CD4-positive, CD25-positive, alpha-beta regulatory T cell (primary cell): ENCODE results near the gene NCOA1. TPM values are rescaled to one million over a fixed set of nuclear protein-coding genes. Genes with fewer than 3 reads are reported as not detected.

Experiments
- ATAC-seq, 2 donors: fragments of 150-1000 bp; cut with Tn5 transposase; one replicate each; pipeline ENCODE4 v1.10.0; 2021; ENCODE audit warnings: low read depth in 2 of 2, moderate number of reproducible peaks in 2 of 2, moderate library complexity in 1 of 2
- DNase-seq, 3 donors: peaks; one replicate each; pipeline versions ENCODE4 v3.0.0 to v3.0.0-alpha.2; 2012 to 2022; ENCODE audit warnings: mixed read lengths in 1 of 3
- H3K27ac ChIP-seq: one replicate; pipeline ENCODE4 v1.7.0; 2013; ENCODE audit warnings: mild to moderate bottlenecking, low read length; ENCODE audit not compliant: insufficient read depth, poor library complexity, severe bottlenecking
- H3K27me3 ChIP-seq: one replicate; pipeline ENCODE4 v1.7.0; 2013; ENCODE audit warnings: low read length; ENCODE audit not compliant: control insufficient read depth, insufficient read depth
- H3K36me3 ChIP-seq: one replicate; pipeline ENCODE4 v1.7.0; 2013; ENCODE audit warnings: mild to moderate bottlenecking, low read length, moderate library complexity; ENCODE audit not compliant: control insufficient read depth, insufficient read depth
- H3K4me1 ChIP-seq: 2 replicates; pipeline ENCODE4 v1.7.0; 2013; ENCODE audit warnings: mild to moderate bottlenecking, low read length; ENCODE audit not compliant: insufficient read depth, control insufficient read depth, poor library complexity, severe bottlenecking
- H3K4me3 ChIP-seq: one replicate; pipeline ENCODE4 v1.7.0; 2013; ENCODE audit warnings: low read depth, mild to moderate bottlenecking, low read length, moderate library complexity
- H3K9me3 ChIP-seq, 2 experiments: 1 replicate in 1 of 2; 2 replicates in 1 of 2; pipeline ENCODE4 v1.7.0; 2013; ENCODE audit warnings: low read length in 2 of 2, mild to moderate bottlenecking in 1 of 2, moderate library complexity in 1 of 2; ENCODE audit not compliant: control insufficient read depth in 2 of 2
- H3K27ac Mint-ChIP-seq, 3 donors: one replicate each; pipeline ENCODE4 v1.8.0; 2020 to 2022; ENCODE audit warnings: mild to moderate bottlenecking in 3 of 3, mixed read lengths in 3 of 3, moderate library complexity in 2 of 3
- H3K27me3 Mint-ChIP-seq: one replicate; pipeline ENCODE4 v1.8.0; 2022; ENCODE audit warnings: mild to moderate bottlenecking, mixed read lengths
- H3K36me3 Mint-ChIP-seq: one replicate; pipeline ENCODE4 v1.8.0; 2020; ENCODE audit warnings: mixed read lengths
- H3K4me1 Mint-ChIP-seq, 4 donors: one replicate each; pipeline ENCODE4 v1.8.0; 2020 to 2022; ENCODE audit warnings: mixed read lengths in 4 of 4, mild to moderate bottlenecking in 1 of 4
- H3K4me3 Mint-ChIP-seq, 4 donors: one replicate each; pipeline ENCODE4 v1.8.0; 2020 to 2022; ENCODE audit warnings: mild to moderate bottlenecking in 4 of 4, mixed read lengths in 4 of 4, moderate library complexity in 3 of 4
- H3K9me3 Mint-ChIP-seq, 7 donors: one replicate each; pipeline ENCODE4 v1.8.0; 2020 to 2022; ENCODE audit warnings: mixed read lengths in 7 of 7, mild to moderate bottlenecking in 3 of 7, moderate library complexity in 2 of 7
- polyA plus RNA-seq, 4 donors: library from polyadenylated mRNA; unstranded; fragments of 300-500 nt; fragmentation: Illumina TruSeq; gene quantifications; one replicate each; pipeline ENCODE4 v1.2.3, GENCODE V29; 2021
- total RNA-seq: library from RNA; stranded (reverse); gene quantifications from one replicate; pipeline ENCODE4 v1.2.3, GENCODE V29; 2022

The NCOA1 gene
- total and polyA plus RNA-seq, 5 donors from 2014 or later: 9.0 to 53.6 (median 15.2) TPM

DNA sequence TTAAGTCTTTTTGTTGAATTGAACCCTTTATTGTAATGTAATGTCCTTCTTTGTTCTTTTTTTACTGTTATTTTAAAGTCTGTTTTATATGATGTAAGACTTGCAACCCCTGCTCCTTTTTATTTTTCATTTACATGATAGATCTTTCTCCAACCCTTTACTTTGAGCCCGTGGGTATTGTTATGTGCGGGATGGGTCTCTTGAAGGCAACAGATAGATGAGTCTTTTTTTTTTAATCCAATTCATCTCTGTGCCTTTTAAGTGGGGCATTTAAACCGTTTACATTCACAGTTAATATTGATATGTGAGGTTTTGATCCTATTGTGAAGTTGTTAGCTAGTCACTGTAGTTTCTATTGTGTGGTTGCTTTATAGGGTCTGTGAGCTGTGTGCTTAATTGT, 120.6 kb downstream of the NCOA1 start:
- H3K9me3 ChIP-seq: peaks cover 0 to 1% of the 10 kb centered on the region in 2 experiments
- Mint-ChIP-seq H3K4me1 (peaks cover 20 to 31% (median 22%) of the 10 kb centered on the region in 4 donors), H3K9me3 (peaks cover 0 to 13% (median 2%) of the 10 kb centered on the region in 7 donors), H3K27ac (no peak overlapping the region), H3K4me3 (no peak overlapping the region), H3K27me3 (no peaks in the 10 kb centered on the region), H3K36me3 (peaks cover 24% of the 10 kb centered on the region)
- ATAC-seq (no peak), DNase-seq (no peak)
- no peak overlapping the region for H3K27ac ChIP-seq
- peaks cover 5% of the 10 kb centered on the region for H3K4me1 ChIP-seq
- H3K27me3 ChIP-seq: no peaks in the 10 kb centered on the region
- H3K36me3 ChIP-seq: no peaks in the 10 kb centered on the region
- H3K4me3 ChIP-seq: no peak overlapping the region

DNA sequence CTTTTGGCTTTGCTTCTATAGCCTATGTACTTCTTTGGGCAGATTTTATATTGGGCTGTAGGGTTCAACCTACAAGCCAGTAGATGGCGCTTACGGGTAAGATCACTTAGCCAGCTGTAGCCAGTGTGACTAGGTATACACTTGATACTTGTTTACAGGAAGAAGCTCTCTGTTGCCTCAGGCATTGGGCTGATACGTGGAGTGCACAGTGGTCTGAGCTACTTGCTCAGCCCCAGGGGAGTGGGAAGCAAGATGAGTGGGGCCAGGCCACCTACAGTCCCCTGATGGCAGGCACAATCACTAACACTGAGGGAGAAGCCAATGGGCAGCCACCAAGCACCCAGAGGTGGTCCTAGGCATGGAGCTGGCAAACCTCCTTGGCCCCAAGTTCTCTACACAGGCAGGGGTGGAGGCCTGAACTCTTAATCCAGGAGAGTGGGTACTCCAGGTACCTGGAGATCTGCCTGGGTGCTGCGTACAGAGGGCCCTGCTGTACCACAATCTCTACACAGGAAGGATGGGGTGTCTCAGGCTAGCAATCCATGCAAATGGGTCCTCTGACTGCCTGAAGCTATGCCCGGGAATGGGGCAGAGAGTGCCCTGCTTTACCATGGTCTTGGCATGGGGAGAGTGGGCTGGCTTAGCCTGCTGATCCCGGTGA, 122.2 kb downstream of the NCOA1 start:
- DNase-seq (peak in 2 of 3 donors; percentile 40 to 82), ATAC-seq (peak; percentile 59 to 64)
- peaks cover 20 to 30% (median 24%) of the 10 kb centered on the region in 4 donors for H3K4me1 Mint-ChIP-seq
- peaks cover 17% of the 10 kb centered on the region for H3K36me3 Mint-ChIP-seq
- Histone ChIP-seq H3K4me3 (no peak overlapping the region), H3K27ac (no peak overlapping the region), H3K27me3 (no peaks in the 10 kb centered on the region), H3K9me3 (peaks cover 0 to 1% of the 10 kb centered on the region in 2 experiments), H3K4me1 (peaks cover 5% of the 10 kb centered on the region), H3K36me3 (no peaks in the 10 kb centered on the region)
- H3K9me3 Mint-ChIP-seq: peaks cover 0 to 12% (median 2%) of the 10 kb centered on the region in 7 donors
- peak overlapping the region in 2 of 3 donors; percentile 81 to 95 for H3K27ac Mint-ChIP-seq
- no peaks in the 10 kb centered on the region for H3K27me3 Mint-ChIP-seq
- peak overlapping the region in 2 of 4 donors; percentile 51 to 54 for H3K4me3 Mint-ChIP-seq

DNA sequence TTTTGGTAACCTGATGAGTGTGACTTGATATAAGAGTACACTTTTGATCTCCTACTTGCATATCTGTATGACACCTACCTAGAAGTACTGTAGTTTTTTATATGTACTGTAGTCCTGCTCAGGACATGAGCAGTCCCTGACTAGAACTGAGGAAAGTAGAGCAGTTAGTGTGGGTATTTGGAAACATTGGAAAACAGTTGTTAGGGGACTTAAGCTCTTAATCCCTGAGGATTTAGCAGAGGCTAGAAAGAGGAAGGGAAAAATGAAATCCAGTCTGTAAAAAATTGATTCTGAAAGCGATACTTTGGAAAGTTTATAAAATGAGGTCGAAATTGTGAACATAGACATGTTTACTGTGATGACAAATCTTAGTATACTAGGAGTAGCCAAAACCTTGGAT, 125.6 kb downstream of the NCOA1 start:
- DNase-seq (no peak), ATAC-seq (no peak)
- Mint-ChIP-seq H3K27ac (no peak overlapping the region), H3K36me3 (peaks cover 8% of the 10 kb centered on the region), H3K9me3 (peaks cover 0 to 7% (median 0%) of the 10 kb centered on the region in 7 donors), H3K4me1 (peaks cover 13 to 38% (median 24%) of the 10 kb centered on the region in 4 donors), H3K4me3 (no peak overlapping the region), H3K27me3 (no peaks in the 10 kb centered on the region)
- Histone ChIP-seq H3K4me1 (peaks cover 5% of the 10 kb centered on the region), H3K9me3 (peaks cover 0 to under 1% of the 10 kb centered on the region in 2 experiments), H3K27me3 (no peaks in the 10 kb centered on the region), H3K27ac (no peak overlapping the region), H3K36me3 (no peaks in the 10 kb centered on the region), H3K4me3 (no peak overlapping the region)

DNA sequence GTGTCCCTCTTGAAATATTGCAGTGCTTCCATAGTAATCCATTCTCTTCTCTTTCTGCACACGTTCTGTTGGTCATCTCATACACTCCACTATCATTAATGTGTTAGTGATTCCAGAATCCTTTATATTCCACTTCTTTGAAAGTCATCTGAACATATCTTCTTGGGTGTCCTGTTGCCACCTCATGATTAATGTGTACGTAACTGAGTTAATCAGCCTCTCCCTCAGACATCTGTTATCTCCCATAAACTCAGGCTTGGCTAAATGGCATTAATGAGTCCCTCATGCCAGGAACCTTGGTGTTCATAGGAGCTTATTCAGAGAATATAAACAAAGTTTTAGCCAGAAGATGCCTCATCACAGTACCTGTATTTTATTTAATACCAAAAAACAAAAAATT, 126.4 kb downstream of the NCOA1 start:
- H3K4me3 Mint-ChIP-seq: no peak overlapping the region
- H3K9me3 ChIP-seq: no peaks in the 10 kb centered on the region
- H3K27me3 ChIP-seq: no peaks in the 10 kb centered on the region
- H3K27ac ChIP-seq: no peak overlapping the region
- ATAC-seq (no peak), DNase-seq (no peak)
- H3K4me3 ChIP-seq: no peak overlapping the region
- peaks cover 13 to 43% (median 26%) of the 10 kb centered on the region in 4 donors for H3K4me1 Mint-ChIP-seq
- no peaks in the 10 kb centered on the region for H3K36me3 ChIP-seq
- H3K27me3 Mint-ChIP-seq: no peaks in the 10 kb centered on the region
- no peak overlapping the region for H3K27ac Mint-ChIP-seq
- peaks cover 0 to 5% (median 0%) of the 10 kb centered on the region in 7 donors for H3K9me3 Mint-ChIP-seq
- H3K4me1 ChIP-seq: peaks cover 5% of the 10 kb centered on the region
- H3K36me3 Mint-ChIP-seq: peaks cover under 1% of the 10 kb centered on the region

DNA sequence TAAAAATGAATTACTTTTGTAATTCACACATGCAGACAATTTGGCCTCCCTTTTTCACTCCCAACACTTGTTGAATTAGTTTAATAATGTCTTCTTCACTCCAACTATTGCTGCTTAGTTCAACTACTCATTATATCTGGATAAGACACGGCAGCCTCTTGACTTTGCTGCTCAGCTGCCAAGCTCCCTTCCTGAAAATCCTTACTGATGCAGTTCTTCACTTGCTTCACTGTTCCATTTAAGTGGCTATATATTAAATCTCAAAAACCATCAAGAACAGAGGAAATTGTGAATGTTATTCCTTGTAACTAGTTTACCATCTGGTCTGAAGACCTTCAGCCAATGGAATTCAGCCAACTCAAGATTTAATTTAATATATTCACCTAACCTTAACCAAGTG, 127.1 kb downstream of the NCOA1 start:
- H3K4me3 Mint-ChIP-seq: no peak overlapping the region
- peaks cover 2% of the 10 kb centered on the region for H3K4me1 ChIP-seq
- no peak overlapping the region for H3K4me3 ChIP-seq
- H3K36me3 ChIP-seq: no peaks in the 10 kb centered on the region
- ATAC-seq: no peak
- DNase-seq: no peak
- H3K36me3 Mint-ChIP-seq: peaks cover 7% of the 10 kb centered on the region
- H3K27me3 ChIP-seq: no peaks in the 10 kb centered on the region
- H3K4me1 Mint-ChIP-seq: peaks cover 11 to 43% (median 26%) of the 10 kb centered on the region in 4 donors
- no peak overlapping the region for H3K27ac ChIP-seq
- no peaks in the 10 kb centered on the region for H3K27me3 Mint-ChIP-seq
- H3K27ac Mint-ChIP-seq: no peak overlapping the region
- no peaks in the 10 kb centered on the region for H3K9me3 ChIP-seq
- H3K9me3 Mint-ChIP-seq: peaks cover 0 to under 1% (median 0%) of the 10 kb centered on the region in 7 donors

DNA sequence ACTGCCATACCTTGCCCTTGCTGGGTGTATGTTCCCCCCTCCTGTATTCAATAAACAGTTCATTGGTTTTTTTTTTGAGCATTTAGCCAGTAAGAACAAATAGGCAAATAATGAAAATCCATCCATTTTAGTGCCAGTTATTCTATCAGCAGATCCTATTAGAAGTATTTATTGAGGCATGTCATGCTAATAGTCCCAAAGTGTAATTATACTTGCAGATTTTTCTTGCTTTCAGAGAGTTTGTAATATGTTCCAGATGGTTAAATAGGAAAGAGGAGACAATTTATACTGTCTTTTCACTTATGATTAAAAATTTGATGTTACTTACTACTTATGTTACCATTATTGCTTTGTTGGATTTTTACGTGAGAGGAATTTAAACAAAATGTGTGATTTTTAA, 127.6 kb downstream of the NCOA1 start:
- Histone ChIP-seq H3K27me3 (no peaks in the 10 kb centered on the region), H3K27ac (no peak overlapping the region), H3K36me3 (no peaks in the 10 kb centered on the region), H3K4me3 (no peak overlapping the region), H3K9me3 (no peaks in the 10 kb centered on the region), H3K4me1 (no peaks in the 10 kb centered on the region)
- peaks cover 13 to 43% (median 25%) of the 10 kb centered on the region in 4 donors for H3K4me1 Mint-ChIP-seq
- no peaks in the 10 kb centered on the region for H3K9me3 Mint-ChIP-seq
- DNase-seq (no peak), ATAC-seq (no peak)
- H3K4me3 Mint-ChIP-seq: no peak overlapping the region
- H3K27me3 Mint-ChIP-seq: no peaks in the 10 kb centered on the region
- no peak overlapping the region for H3K27ac Mint-ChIP-seq
- peaks cover 10% of the 10 kb centered on the region for H3K36me3 Mint-ChIP-seq

DNA sequence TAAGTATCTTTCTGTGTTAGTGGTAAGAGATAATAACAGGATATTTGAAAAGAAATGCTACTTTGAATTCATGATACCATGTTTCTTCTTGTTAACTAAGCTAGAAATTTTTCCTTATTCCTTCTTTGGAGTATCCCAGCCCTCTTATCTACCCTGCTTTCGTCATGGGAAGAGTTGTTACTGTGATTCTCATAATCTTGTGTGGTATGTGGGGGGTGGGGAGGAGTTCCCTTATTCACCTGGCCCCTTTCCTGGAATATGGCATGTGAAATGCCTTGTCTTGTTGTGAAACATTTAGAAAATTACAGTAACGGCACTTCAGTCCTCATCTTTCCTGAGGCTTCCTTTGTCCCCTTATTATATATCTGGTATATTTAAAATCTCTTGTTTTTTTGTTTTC, 129.9 kb downstream of the NCOA1 start:
- H3K4me1 Mint-ChIP-seq: peaks cover 20 to 52% (median 34%) of the 10 kb centered on the region in 4 donors
- H3K9me3 Mint-ChIP-seq: no peaks in the 10 kb centered on the region

More for the DNA sequence above, 129.9 kb downstream of the NCOA1 start:
- H3K36me3 Mint-ChIP-seq: peaks cover 15% of the 10 kb centered on the region
- no peak overlapping the region for H3K4me3 Mint-ChIP-seq
- Histone ChIP-seq H3K36me3 (no peaks in the 10 kb centered on the region), H3K27ac (no peak overlapping the region), H3K4me3 (no peak overlapping the region), H3K9me3 (no peaks in the 10 kb centered on the region), H3K4me1 (no peaks in the 10 kb centered on the region), H3K27me3 (no peaks in the 10 kb centered on the region)
- H3K27me3 Mint-ChIP-seq: no peaks in the 10 kb centered on the region
- no peak overlapping the region for H3K27ac Mint-ChIP-seq
- ATAC-seq (no peak), DNase-seq (no peak)
